HG03442 (cell line): ENCODE results near the gene APOOL.
"Not testable (repeated sequence)": the region's sequence is repeated elsewhere in the genome, so short reads cannot be mapped to it uniquely, and the experiment has no call there.

Experiments used
- ATAC-seq: cut with Tn5 transposase; IDR thresholded peaks from one replicate; pipeline ENCODE4 v1.9.1; 2021; ENCODE audit warnings: mild to moderate bottlenecking, moderate library complexity; ENCODE audit not compliant: unreplicated experiment

Gene APOOL, protein sequence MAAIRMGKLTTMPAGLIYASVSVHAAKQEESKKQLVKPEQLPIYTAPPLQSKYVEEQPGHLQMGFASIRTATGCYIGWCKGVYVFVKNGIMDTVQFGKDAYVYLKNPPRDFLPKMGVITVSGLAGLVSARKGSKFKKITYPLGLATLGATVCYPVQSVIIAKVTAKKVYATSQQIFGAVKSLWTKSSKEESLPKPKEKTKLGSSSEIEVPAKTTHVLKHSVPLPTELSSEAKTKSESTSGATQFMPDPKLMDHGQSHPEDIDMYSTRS

GRCh38 chrX:85003655-85004244 is at the start of gene APOOL:
Gene APOOL, plus strand, starts transcription at chrX:85003877. Its CDS starts 36 bp downstream, at chrX:85003913.
- ATAC-seq, result peak; percentile 97

DNA sequence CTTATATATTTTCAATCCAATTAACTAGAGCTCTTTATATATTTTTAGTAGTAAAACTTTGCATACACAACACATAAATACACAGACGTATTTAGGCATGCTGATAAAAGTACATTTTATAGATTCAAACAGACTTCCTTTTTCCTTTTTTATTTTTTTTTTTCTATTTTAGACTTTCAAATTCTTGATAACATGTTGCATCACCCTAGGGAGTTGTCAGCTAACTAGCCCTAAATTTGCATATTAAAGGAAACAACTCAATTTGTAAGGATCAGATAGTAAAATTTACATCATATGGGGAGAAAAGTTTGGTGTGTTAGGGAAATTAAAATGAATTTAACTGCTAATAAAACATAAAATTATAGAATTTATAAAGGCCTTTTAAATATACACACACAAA is 47.4 kb upstream of the APOOL start:
- ATAC-seq, result no peak

GRCh38 chrX:84974803-84975202 is 28.9 kb upstream of the APOOL start:
- ATAC-seq, result no peak

- ATAC-seq, result not testable (repeated sequence)
Measured at GRCh38 chrX:84991739-84992138, 11.9 kb upstream of the APOOL start.

GRCh38 chrX:84993150-84993549 is 10.5 kb upstream of the APOOL start:
- ATAC-seq, result no peak

DNA sequence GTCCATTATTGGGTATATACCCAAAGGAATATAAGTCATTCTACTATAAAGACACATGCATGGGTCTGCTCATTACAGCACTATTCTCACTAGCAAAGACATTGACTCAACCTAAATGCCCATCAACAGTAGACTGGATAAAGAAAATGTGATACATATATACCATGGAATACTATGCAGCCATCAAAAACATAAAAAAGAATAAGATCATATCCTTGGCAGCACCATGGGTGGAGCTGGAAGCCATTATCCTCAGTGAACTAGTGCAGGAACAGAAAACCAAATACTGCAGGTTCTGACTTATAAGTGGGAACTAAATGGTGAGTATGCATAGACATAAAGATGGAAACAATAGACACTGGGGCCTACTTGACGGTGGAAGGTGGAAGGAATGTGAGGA is 2.3 kb upstream of the APOOL start:
- no peak for ATAC-seq

- no peak for ATAC-seq
Measured at GRCh38 chrX:85004255-85004654, 578 bp downstream of the APOOL start.

- ATAC-seq, result no peak
Measured at GRCh38 chrX:85012098-85012497, 8.4 kb downstream of the APOOL start.

DNA sequence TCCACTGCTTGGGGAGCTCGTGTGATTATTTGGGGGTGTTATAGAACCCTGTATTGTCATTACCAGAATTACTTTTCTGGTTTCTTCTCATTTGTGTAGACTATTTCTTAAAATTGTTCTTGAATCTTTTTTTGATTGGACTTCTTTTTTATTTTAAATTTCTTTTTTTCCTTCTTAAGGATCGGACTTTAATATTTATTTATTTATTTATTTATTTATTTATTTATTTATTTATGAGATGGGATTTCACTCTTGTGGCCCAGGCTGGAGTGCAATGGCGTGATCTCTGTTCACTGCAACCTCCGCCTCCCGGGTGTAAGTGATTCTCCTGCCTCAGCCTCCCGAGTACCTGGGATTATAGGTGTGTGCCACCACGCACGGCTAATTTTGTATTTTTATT is 11.7 kb downstream of the APOOL start:
- not testable (repeated sequence) for ATAC-seq

DNA sequence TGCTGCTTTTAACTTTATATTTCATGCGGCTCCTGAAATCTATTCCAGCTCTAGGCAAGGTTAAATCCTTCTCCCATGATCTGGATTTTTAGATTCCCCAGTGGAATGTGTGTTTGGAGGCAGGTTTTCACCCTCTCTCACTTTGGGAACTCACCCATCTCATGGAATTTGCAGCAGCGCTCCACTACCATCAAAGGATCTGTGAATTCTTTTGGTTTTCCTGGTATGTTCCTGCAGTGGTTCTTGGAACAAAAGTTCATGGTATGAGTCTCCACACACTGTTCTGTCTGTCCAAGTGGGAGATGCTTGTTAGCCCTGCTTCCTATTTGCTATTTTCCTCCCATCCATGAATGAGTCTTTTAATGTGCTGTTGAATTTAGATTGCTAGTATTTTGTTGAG is 14.0 kb downstream of the APOOL start:
- no peak for ATAC-seq

- no peak for ATAC-seq
Measured at GRCh38 chrX:85018471-85018870, 14.8 kb downstream of the APOOL start.

- no peak for ATAC-seq
Measured at GRCh38 chrX:85020216-85020615, 16.5 kb downstream of the APOOL start.

DNA sequence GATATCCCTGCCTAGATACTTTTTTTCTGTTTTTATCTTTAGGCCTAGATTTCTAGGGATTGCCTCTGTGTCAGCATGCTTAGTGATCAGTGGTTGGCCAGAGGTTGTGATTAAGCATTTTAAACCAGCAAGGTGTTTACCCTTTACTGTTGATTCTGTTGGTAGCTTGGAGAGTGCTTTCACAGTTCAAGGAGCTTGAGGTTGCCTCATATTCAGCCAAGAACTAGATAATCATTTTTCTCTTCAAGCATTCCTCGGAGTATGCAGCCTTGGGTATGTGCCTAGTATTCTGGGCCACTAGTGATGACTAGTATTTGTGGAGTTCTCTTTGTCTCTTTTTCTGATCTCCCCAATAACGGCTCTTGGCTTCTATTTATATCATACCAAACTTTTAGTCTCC is 20.4 kb downstream of the APOOL start:
- no peak for ATAC-seq

DNA sequence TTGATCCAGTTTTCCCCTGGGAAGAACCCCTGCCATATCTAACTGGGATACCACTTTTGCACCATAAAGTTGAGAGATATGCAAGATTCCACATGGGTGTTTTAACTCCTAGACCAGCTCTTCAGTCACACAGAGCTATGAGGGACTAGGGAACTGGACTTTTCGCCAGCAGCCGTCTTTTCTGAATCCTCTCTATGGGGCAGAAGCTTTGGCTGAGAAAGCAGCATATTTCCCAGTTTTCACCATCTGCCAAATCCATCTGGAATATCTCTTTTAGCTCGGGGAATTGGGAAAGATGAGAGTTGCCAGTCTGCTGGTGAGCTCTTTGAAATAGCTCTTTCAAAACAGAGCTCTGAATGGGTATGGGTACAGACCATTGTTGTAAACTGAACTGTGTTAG is 20.9 kb downstream of the APOOL start:
- no peak for ATAC-seq

- ATAC-seq, result no peak
Measured at GRCh38 chrX:85026170-85026569, 22.5 kb downstream of the APOOL start.

- ATAC-seq, result no peak
Measured at GRCh38 chrX:85029043-85029442, 25.4 kb downstream of the APOOL start.

GRCh38 chrX:85031505-85031904 is 27.8 kb downstream of the APOOL start:
- no peak for ATAC-seq

- no peak for ATAC-seq
Measured at GRCh38 chrX:85037114-85037513, 33.4 kb downstream of the APOOL start.

DNA sequence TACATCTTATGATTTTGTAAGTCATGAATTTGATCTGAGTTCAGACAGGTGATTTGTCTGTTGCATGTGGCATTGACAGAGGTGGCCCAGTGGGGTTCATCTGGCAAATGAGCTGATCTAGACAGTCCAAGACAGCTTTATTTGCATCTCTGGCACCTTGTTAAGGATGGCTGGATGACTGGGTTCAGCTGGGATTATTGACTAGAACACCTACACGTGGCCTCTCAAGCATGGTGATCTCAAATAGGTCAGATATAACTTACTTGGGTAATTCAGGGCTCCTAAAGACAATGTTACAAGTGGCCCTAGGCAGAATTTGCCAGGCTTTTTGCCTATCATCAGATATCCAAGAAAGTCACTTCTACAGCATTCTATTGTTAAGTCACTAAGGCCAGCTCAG is 48.0 kb downstream of the APOOL start:
- no peak for ATAC-seq

DNA sequence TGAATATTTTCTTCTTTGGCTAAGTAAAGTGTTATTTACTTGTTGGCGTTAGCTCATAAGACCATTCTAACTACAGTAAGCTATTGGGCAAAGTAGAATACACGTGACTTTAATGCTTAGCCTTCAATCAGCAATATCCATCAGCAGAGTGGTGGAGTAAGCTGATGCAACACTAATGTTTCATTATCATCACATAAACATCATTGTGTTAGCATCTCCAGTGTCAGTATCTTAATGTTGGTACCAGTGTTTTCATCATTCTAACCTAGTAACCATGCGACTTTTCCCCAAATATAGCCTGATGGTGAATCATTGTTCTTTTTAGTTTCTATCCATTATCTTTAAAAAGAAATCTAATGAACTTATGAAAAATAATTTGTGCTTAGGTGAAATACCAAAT is 48.5 kb downstream of the APOOL start:
- ATAC-seq, result no peak

GRCh38 chrX:85052636-85053343 is 49.1 kb downstream of the APOOL start:
- no peak for ATAC-seq

GRCh38 chrX:85065512-85066198 is 62.0 kb downstream of the APOOL start:
- peak; percentile 78 for ATAC-seq
